Progenitor cell of endocrine pancreas (in vitro differentiated cells): ENCODE results near the gene ARMH4. TPM values are rescaled to one million over a fixed set of nuclear protein-coding genes. Genes with fewer than 3 reads are reported as not detected.

Experiments used
- DNase-seq: peaks from one replicate; pipeline ENCODE4 v3.0.0; 2021; ENCODE audit warnings: low spot score; ENCODE audit not compliant: unreplicated experiment
- H3K27ac Mint-ChIP-seq: 2 replicates; pipeline ENCODE4 v1.8.0; 2021; ENCODE audit warnings: mild to moderate bottlenecking, moderate library complexity, mixed read lengths
- H3K27me3 Mint-ChIP-seq: 2 replicates; pipeline ENCODE4 v1.8.0; 2021; ENCODE audit warnings: mixed read lengths
- H3K36me3 Mint-ChIP-seq: 2 replicates; pipeline ENCODE4 v1.8.0; 2022; ENCODE audit warnings: mixed read lengths; ENCODE audit not compliant: insufficient read depth
- H3K4me1 Mint-ChIP-seq: 2 replicates; pipeline ENCODE4 v1.8.0; 2021; ENCODE audit warnings: low read depth, mixed read lengths
- H3K4me3 Mint-ChIP-seq: 2 replicates; pipeline ENCODE4 v1.8.0; 2021; ENCODE audit warnings: low read depth, mild to moderate bottlenecking, moderate library complexity, mixed read lengths
- H3K9me3 Mint-ChIP-seq: 2 replicates; pipeline ENCODE4 v1.8.0; 2021; ENCODE audit warnings: low read depth, mixed read lengths
- CTCF ChIP-seq: fragments of 200-600 bp; sonication (generic); IDR thresholded peaks from one replicate; pipeline ENCODE4 v1.5.0; 2021; ENCODE audit warnings: antibody characterized with exemption, mild to moderate bottlenecking; ENCODE audit not compliant: unreplicated experiment
- total RNA-seq: library from RNA; stranded (reverse); gene quantifications from 2 replicates; pipeline ENCODE4 v1.2.1, GENCODE V29; 2021

Gene ARMH4
- total RNA-seq, 1 donor from 2014 or later, result 36.2 TPM

DNA sequence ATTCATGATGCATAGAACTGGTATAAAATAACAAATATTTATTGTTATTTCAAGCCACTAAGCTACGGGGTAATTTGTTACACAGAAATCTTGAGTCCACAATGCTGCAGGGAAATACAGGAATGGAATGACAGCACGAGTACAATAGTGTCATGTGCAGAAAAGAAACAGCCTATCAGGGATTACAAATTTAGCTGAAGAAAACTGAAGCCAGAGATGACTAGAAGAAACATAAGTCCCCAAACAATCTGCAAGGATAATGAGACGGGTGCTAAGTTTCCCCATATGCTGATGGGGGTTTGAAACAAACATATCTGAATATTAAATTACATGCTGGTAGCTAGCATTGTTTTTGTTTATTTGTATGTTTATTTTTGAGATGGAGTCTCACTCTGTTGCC lies 8.9 kb downstream of the ARMH4 start:
- no peaks in the 10 kb centered on the region for H3K27me3 Mint-ChIP-seq
- peaks cover 2% of the 10 kb centered on the region for H3K36me3 Mint-ChIP-seq
- H3K4me1 Mint-ChIP-seq, result peaks cover 6% of the 10 kb centered on the region
- no peak overlapping the region for H3K4me3 Mint-ChIP-seq
- TF ChIP-seq CTCF, result no peak
- no peaks in the 10 kb centered on the region for H3K9me3 Mint-ChIP-seq
- no peak for DNase-seq
- H3K27ac Mint-ChIP-seq, result no peak overlapping the region

DNA sequence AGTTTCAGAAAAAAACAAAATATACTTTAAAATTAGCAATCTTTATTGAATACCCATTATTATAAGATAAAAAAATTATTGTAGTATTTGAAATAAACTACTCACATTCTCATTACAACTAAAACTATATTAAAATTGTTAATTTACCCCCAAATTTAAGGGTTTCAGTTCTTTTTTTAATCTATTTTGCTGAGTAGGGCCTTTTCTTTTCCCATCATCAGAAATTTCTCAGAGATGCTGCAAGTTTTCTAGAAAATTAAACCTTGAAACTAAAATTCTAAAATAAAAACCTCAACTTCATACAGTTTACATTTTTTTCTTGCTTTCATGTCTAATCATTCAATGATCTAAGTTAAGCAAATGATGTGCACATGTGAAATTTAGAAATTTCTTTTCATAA lies 10.1 kb downstream of the ARMH4 start:
- no peak overlapping the region for H3K27ac Mint-ChIP-seq

GRCh38 chr14:58138714-58139482 lies 13.1 kb downstream of the ARMH4 start:
- no peak for DNase-seq
- Mint-ChIP-seq H3K27ac (no peak overlapping the region), H3K4me1 (no peaks in the 10 kb centered on the region), H3K27me3 (no peaks in the 10 kb centered on the region), H3K36me3 (peaks cover 4% of the 10 kb centered on the region), H3K4me3 (no peak overlapping the region), H3K9me3 (no peaks in the 10 kb centered on the region)
- no peak for TF ChIP-seq CTCF

More for the DNA sequence above, 10.1 kb downstream of the ARMH4 start:
- Mint-ChIP-seq H3K4me3 (no peak overlapping the region), H3K9me3 (no peaks in the 10 kb centered on the region), H3K36me3 (peaks cover 4% of the 10 kb centered on the region), H3K4me1 (peaks cover 6% of the 10 kb centered on the region), H3K27me3 (no peaks in the 10 kb centered on the region)
- no peak for TF ChIP-seq CTCF
- DNase-seq, result no peak

- H3K27me3 Mint-ChIP-seq, result no peaks in the 10 kb centered on the region
- H3K9me3 Mint-ChIP-seq, result no peaks in the 10 kb centered on the region
- DNase-seq, result no peak
- H3K4me1 Mint-ChIP-seq, result peaks cover 2% of the 10 kb centered on the region
- peaks cover 4% of the 10 kb centered on the region for H3K36me3 Mint-ChIP-seq
- TF ChIP-seq CTCF, result no peak
- H3K27ac Mint-ChIP-seq, result no peak overlapping the region
- H3K4me3 Mint-ChIP-seq, result no peak overlapping the region
Measured at GRCh38 chr14:58138031-58138713, 13.8 kb downstream of the ARMH4 start.

GRCh38 chr14:58133739-58134138 lies 18.3 kb downstream of the ARMH4 start:
- Mint-ChIP-seq H3K27me3 (no peaks in the 10 kb centered on the region), H3K4me3 (no peak overlapping the region), H3K36me3 (peaks cover 9% of the 10 kb centered on the region), H3K27ac (no peak overlapping the region), H3K4me1 (peaks cover 2% of the 10 kb centered on the region), H3K9me3 (no peaks in the 10 kb centered on the region)
- no peak for DNase-seq
- TF ChIP-seq CTCF, result no peak
